GM18867 (cell line): ENCODE measurements around the gene ANKRD44.

Source experiments
- ATAC-seq: cut with Tn5 transposase; IDR thresholded peaks from one replicate; pipeline ENCODE4 v1.9.1; 2021; ENCODE audit warnings: mild to moderate bottlenecking, moderate library complexity; ENCODE audit not compliant: unreplicated experiment

The ANKRD44 gene

DNA sequence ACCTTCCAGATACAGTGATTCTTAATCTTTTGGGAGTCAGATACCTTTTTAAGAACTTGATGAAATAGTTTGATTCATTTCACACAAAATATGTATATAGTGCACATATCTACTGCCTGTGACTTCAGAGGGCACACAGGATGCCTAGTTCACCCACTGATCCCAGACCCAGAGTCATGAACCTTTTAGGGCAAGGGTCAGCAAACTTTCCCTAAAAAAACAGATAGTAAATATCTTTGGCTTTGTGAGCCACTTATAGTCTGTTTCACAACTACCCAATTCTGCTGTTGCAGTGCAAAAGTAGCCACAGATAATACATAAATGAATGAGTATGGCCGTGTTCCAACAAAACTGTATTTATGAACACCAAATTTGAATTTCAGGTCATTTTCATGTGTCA, 124.9 kb downstream of the ANKRD44 start:
- no peak for ATAC-seq

DNA sequence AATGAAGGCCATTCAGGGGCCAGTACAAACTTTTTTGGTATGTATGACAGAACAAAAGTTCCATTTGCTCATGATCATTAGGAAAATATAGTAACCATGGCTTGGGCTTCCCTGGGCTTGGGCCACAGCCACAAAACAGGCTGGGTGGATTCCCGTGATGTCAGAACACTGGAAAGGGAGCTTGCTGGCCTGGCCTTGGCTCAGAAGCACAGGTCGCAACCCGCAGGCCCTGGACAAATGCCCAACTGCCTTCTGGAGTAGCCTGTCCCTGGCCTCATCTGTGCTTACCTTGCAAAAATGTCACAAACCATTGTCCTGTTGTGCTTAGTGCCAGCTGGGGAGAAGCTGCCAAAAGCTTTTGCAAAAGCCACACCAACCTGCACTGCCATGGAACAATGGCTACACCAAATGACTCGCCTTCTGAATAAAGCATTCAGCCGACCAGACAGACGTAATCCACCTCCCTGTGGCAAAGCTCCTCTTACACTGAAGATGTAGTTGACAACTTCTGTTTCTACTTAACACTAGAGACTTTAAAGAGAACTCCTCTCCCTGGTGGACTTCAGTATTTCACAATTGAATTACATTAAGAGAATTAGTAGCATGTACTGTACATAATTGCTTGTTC, 125.5 kb downstream of the ANKRD44 start:
- ATAC-seq = no peak

DNA sequence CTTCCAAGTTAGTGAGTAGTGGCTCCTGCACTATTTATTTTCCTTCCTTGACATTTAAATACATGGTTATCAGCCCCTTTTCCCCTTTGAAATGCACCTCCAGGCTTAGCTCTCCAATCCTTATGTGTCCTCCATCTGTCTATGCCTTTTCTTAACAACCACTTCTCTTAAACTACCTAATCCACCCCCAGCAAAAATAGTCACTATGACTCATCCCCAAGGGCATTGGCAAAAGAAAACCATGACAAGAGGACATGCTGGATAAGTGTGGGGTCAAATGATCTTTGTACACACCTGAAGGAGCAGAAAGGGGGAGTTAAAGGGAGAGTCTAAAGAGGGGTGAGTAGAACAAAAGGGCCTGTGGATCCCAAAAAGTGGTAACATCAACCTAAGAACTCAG, 127.2 kb downstream of the ANKRD44 start:
- no peak for ATAC-seq

DNA sequence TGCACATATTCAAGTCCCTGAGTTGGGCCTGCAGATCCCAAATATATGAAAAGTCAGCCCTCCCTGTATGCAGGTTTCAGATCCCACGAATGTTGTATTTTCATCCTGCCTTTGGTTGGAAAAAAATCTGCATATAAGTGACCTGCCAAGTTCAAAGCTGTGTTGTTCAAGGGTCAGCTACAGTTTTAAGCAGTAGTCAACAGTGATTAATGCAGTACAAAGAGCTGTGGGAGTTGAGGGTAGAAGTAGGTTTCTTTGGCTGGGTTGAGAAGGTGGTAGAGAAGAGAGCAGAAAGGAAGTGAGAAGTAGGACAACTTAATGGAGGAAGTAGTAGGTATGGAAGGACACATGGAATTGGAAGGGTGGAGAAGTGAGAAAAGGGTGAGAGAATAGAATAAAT, 127.9 kb downstream of the ANKRD44 start:
- no peak for ATAC-seq

DNA sequence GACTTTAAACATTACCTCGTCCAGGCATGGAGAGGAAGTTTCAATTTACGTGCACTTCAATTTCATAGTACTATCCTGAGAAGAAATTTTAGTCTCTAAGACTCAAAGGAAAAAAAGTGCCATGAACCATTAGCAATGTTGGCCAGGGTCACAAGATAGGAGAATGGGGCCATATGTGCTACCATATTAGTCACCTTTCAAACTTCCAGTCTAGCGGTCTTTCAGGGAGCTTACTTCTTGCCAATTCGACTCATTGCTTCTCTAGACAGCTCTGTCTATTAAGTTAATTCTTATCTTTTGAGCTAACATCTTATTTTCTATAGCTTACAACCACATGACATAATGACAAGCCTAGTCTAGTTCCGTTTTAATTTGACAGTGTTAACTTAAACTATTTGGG, 129.1 kb downstream of the ANKRD44 start:
- no peak for ATAC-seq

DNA sequence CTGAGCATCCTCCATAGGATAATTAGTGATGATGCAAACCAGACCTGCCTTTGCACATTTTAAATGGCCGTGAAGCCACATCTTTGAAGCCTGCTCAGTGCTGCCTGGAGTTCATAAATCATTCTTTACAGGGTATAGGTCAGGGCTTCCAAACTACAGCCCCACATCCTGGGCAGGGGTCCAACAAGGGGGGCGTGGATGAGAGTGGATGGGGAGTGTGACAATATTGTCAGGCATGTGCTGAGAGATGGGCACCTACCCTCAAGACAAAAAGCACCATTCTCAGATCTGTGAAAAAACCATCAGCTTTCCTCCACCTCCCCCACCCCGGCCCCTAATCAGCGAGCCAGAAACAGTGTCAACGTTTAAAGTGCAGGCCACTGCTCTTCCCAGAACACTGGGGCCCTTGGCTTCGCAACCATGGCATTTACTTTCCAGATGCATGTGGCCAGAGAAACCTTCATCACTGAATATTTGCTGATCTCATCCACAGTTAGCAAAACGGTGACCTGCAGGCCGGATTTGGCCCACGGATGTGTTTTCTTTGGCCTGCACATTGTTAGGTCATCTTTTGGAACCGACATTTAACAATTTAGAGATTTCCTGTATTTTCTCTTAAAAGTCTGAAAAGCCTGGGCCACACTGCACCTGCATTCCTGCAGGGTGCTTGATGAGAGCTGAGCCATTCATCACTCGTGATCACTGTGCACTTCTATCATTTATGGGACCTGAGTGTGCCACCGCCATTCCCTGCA, 130.7 kb downstream of the ANKRD44 start:
- ATAC-seq = no peak

DNA sequence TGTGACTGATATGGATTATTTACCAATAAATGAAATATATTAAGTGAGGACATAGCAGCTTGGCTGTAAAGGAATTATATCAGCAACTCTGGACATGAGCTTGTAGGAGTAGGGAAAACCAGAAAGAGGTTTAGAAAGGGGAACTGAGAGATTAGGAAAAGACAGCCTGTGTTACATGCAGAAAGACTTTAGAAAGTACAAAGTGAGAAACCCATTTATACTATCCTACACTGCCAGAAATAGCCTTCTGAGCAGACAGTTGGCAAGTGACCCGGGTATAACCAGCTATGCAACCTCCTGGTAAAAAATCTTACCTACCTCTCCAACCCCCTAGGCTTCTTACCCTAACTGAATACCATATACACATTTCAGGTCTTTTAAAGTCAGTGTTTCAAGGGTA, 134.1 kb downstream of the ANKRD44 start:
- ATAC-seq = no peak

DNA sequence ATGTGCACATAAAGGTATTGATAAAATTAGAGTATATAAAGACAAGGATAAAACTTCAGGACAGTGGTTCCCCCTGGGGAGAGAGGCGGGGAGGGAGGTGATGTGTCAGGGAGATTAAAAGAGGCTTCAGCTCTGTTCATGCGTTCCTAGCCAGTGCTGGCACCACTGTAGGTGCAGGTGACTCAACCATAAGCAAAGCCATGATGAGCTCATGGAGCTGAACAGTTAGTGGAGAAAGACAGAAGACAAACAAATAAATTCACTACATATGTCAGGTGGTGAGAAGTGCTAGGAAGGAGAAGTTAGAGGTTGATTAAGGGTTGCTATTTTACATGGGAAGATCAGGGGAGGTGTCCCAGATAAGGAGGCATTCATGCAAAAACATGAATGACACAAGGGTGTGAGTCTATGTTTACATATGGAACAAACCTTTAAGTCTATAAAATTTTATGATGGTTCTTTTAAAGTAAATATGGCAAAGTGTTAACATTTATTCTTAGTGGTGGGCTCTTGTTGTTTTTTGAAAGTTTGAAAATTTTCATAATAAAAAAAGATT, 136.0 kb downstream of the ANKRD44 start:
- ATAC-seq = no peak

DNA sequence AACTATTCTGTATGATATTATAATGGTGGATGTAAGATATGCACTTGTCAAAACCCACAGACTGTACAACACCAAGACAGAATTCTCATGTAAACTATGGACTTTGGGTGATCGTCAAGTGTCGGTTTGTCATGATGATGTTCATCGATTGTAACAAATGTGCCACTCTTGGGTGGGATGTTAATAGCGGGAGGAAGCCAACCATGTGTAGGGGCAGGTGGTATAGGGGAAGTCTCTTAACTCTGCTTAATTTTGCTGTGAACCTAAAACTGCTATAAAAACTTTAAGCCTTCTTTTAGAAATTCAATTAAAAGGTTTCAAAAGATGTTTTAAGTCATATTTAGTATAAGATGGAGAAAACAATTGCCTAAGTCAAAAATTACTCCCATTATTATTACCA, 139.0 kb downstream of the ANKRD44 start:
- no peak for ATAC-seq

DNA sequence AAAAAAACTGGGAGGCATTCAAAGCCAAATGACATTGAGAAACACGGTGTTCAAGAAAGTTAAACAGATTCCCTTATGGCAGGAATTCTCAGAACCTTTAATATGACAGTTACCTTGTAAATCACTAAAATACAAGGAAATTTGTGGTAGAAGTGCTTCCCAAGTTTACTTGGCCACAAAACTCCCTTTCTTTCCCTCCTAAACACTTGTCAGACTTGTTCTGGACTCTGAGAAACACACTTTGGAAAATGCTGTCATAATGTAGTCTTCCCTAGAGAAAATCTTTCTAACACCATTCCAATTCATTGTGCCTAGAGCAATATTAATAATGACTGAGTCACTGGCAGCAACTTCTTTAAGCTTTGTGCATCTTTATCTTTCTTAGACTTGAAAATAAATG, 140.4 kb downstream of the ANKRD44 start:
- ATAC-seq = no peak

DNA sequence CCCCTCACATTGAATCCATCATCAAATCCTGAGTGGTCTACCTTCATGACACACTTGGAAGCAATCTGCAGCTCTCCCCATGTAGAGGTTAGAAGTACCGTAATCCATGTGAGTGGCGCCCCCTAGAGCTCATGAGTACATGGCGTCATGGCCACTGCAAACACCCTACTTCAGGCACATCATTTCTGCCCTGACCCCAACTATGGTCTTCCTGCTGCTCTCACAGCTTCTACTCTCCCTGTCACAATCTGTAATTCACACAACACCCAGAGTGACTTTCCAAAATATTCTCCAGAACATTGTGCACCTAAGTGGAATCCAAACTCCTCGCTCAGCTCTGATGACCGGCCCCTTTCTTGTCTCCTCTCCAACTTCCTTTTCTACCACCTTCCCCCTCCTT, 141.9 kb downstream of the ANKRD44 start:
- ATAC-seq = peak; percentile 82

DNA sequence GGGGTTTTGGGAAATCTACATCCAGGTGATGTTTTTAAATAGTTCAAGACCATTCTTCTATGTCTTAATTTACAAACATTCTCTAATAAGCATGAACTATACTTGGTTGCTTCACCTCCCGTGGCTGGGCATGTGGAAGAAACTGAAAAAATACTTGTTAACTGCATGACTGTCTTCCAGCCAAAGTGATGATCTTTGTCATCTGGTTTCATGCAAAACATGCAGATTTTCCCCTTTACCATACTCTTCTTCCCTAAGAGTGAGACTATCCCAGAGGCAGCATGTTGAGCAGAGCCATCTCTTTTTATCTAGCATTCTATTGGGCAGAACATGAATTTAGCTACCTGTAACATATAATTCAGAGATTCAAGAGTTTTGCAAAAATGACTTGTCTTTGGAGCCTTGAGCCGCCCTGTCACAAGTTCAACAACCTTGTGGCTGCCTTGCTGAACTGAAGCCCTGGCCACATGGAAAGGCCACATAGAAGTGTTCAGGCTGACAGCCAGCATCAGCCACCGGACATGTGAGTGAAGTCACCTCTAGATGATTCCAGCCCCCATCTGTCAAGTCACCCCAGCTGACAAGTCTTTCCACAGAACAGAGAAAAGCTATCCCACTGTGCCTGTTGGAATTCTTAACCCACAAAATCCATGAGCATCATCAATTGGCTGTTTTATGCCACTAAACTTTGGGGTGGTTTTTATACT, 142.8 kb downstream of the ANKRD44 start:
- no peak for ATAC-seq

DNA sequence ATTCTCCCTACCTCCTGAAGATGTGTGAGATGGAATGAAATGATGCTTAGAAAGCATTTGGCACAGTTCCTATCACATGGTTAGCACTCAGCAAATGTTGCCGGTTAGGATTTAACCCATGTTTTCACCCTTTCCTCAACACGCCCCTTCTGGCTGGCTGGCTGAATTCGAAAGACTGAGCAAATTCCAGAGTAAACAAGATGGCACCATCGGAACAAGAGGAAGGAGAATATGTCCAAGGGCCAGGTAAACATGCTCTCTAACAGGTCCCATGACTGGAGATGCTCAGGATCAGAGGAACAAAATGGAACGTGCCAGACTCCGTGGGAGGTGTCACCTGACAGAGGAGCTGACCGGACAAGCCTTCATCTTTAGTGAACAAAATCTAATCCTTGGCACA, 145.6 kb downstream of the ANKRD44 start:
- no peak for ATAC-seq

DNA sequence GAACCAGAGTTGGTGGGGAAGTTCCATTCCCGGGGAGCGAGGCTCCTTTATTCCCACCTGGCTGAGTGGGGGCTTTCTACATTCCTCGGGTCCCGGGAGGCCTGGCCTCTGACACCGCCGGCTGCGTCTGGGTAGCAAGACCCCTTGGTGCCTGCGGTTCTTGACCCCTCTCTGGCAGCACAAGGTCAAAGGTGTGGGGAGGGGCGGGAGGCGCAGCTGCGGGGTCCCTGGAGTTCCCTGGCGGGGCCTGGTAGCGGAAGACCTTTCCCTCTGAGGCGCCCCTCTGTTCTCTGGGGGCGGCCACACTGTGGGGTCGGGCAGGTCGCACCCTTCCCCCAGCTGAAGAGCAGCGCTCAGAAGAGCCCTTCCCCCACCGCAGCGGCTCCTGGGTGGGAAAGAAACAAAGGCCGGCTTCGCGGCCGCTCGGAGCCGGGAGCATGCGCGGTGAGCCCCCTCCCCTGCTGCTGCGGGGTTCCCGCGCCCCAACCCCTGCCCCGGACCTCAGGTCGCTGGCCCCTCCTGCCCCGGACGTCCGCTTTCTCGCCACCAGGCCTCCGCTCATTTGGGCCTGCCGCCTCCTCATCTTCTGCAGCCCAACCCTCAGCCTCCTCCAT, 146.3 kb downstream of the ANKRD44 start:
- no peak for ATAC-seq

DNA sequence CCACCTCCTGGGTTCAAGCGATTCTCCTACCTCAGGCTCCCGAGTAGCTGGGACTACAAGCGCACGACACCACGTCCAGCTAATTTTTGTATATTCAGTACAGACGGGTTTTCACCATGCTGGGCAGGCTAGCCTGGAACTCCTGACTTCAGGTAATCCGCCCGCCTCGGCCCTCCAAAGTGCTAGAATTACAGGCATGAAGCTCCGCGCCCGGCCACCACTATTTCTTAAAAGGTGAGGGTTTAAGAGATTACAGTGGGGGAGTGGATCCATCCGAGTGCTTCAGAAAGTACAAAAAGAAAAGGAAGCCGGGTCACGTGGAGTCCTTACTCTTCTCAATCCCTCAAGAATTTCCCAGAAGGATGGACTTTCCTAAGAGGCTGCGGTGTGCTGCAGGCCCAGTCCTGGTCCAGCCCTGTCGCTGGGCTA, 146.9 kb downstream of the ANKRD44 start:
- ATAC-seq = no peak

DNA sequence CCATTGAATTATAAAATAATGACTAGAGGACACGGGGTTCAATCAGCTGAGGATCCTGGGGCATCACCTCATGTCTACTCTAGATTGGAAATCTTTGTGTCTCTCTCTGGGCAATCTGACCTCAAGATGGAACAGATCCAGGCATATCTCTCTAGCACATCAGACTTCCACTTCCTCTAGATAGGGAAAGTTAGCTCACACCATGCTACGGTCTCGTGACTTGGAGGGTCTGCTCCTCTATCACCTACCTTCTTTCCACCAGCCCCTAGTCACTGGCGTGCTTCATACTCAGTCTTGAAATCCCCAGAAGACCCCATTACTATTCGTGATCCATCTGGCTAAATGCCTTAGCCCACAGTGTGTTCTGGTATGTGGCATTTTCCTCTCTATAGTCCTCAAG, 148.8 kb downstream of the ANKRD44 start:
- ATAC-seq = no peak

DNA sequence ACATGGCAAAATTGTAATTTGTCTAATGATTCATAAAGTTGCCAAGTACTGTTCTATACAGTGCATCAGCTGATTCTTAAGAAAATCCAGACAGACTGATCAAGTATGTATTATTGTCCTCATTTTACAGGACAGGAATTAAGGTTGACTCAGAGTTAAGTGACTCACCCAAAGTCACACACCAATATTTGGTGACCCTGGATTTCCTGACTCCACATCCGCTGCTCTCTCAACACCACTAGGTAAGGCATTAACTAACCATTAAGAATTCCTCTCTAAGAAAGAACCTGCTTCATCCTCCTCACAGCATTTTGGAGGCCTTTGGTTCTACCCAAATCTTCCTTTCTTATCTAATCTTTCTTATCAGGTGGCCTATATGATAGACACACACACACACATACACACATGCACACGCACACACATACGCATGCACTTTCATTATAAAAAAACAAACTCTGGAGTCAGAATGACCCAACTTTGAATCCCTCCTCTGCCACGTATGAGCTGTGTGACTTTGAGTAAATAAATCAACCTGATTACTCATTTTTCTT, 150.8 kb downstream of the ANKRD44 start:
- ATAC-seq = peak; percentile 58

DNA sequence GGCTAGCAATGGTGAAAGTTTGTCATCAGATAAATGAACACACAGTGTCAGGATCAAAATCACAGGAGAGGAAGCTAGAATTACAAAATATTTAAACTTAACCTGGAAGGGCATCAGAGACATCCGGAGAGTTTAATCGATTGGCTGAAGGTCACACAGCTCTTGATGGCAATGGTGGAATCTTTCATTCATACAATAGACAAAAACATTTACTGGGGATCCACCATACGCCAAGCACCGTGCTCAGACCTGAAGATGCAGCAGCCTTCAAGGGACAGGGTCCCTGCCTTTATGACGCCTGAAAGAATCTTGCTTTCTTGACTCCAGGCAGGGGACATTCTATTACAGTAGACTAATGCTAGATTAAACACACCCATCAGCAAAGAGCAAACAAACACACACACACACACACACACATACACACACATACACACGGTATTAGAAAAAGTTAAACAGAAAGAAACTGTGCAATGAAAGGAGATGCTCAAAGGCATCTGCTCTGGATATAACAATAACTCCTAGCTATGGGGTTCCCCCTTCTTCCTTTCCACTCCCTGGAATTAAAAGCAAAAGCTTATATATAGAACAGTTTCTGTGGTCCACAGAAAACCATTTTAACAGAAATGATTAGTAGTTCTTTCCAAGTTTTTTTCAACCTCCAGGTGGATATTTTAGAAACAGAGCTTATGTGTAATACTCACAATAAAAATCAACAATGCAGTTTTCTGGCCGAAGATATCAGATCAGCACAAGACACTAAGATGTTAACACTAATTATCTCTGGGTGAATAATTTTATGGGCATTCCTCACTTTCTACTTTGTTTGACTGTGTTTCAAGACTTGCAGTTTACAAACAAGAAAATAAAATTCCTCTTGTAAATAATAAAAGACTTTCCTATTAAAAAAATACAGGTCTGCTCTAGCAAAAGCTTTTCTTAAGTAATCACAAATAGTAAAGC, 151.7 kb downstream of the ANKRD44 start:
- ATAC-seq = no peak

DNA sequence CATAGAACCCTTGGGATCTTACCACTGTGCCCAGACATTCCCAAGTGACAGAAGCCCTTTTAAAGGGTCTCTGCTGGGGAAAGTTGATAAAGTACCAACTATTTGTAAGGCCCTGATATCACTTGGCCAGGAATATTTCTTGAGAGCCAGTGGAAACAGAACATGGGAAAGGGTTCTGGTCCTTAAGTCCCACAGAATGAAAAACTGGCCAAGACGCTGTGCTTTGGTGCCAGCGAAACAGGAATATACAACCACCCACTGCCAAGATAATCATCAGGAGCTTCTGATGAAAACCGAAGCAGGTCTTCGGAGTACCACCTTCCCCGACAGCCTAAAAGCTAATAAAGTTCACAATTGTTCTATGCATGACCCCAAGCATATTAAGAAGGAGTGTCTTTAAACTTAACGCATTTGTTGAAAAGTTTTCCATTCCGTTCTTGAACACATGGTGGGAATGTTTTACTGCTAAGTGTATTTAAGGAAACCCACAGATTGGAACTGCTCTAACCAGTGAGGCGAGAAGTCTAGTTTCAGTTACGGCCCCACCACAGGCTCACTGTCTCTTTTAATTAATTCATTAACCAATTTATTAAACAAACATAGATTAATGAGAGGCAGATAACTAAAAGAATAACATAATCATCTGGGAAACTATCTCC, 152.6 kb downstream of the ANKRD44 start:
- ATAC-seq = no peak
